GM12801 (cell line): ENCODE measurements around the gene ADA.

Experiments
- CTCF ChIP-seq: IDR thresholded peaks from one replicate; pipeline ENCODE4 v1.5.1; 2011; ENCODE audit warnings: control low read depth; ENCODE audit not compliant: insufficient read length; ENCODE audit errors: extremely low read depth

The ADA gene

GRCh38 chr20:44630297-44630696 is 21.2 kb downstream of the ADA start:
- TF ChIP-seq CTCF = no peak

GRCh38 chr20:44629542-44629941 is 22.0 kb downstream of the ADA start:
- no peak for TF ChIP-seq CTCF

GRCh38 chr20:44629017-44629385 is 22.5 kb downstream of the ADA start:
- TF ChIP-seq CTCF = no peak

GRCh38 chr20:44627364-44628010 is 24.0 kb downstream of the ADA start:
- TF ChIP-seq CTCF = no peak

GRCh38 chr20:44626278-44626677 is 25.2 kb downstream of the ADA start:
- TF ChIP-seq CTCF = no peak

GRCh38 chr20:44625361-44625760 is 26.1 kb downstream of the ADA start:
- no peak for TF ChIP-seq CTCF

- TF ChIP-seq CTCF = no peak
Measured at GRCh38 chr20:44624743-44625271, 26.7 kb downstream of the ADA start.

- TF ChIP-seq CTCF = no peak
Measured at GRCh38 chr20:44624152-44624551, 27.3 kb downstream of the ADA start.
